ENCODE data around the gene XXYLT1. TPM values are rescaled to one million over a fixed set of nuclear protein-coding genes. Genes with fewer than 3 reads are reported as not detected.

The XXYLT1 gene
- total and polyA plus RNA-seq, 2 of the 8 experiments (the other 6 are each of a cell fraction or from before 2014, with no cell fraction given), result 18.9 to 23.8 TPM

- Histone ChIP-seq H3K9me3 (ENCODE audit: insufficient read depth in 2 of 2, low read depth in 1 of 2, low read length in 1 of 2) (peaks cover 0 to 2% of the 10 kb centered on the region in 2 experiments; a peak in 1 of 4 replicates), H2BK20ac (ENCODE audit: low read length) (no peak overlapping the region), H3K14ac (ENCODE audit: insufficient read length) (no peak overlapping the region), H2BK5ac (ENCODE audit: low read depth, low read length) (no peak overlapping the region), H4K8ac (ENCODE audit: extremely low read depth, insufficient read depth, low read length) (no peak overlapping the region), H3K4me2 (ENCODE audit: insufficient read depth in 1 of 2, low read depth in 2 of 2, low read length in 2 of 2) (no peak overlapping the region), H3K4me1 (replicated peaks in 1 of 4; ENCODE audit: control insufficient read depth in 3 of 4, insufficient read depth in 4 of 4, low read length in 3 of 4) (peaks cover 2 to 4% (median 2%) of the 10 kb centered on the region in 4 experiments; a peak in 4 of 7 replicates), H4K20me1 (replicated peaks in 1 of 2; ENCODE audit: control insufficient read depth in 1 of 2, insufficient read depth in 2 of 2, low read length in 2 of 2) (no peaks in the 10 kb centered on the region), H3K36me3 (ENCODE audit: control insufficient read depth in 2 of 4, insufficient read depth in 4 of 4, low read length in 3 of 4) (no peaks in the 10 kb centered on the region), H2BK12ac (ENCODE audit: low read depth, low read length) (no peak overlapping the region), H3K4me3 (ENCODE audit: extremely low read depth in 1 of 4, insufficient read depth in 2 of 4, low read depth in 3 of 4, low read length in 4 of 4) (no peak overlapping the region), H3K23ac (ENCODE audit: insufficient read length) (no peak overlapping the region), H4K91ac (replicated peaks; ENCODE audit: insufficient read length, low read length) (no peak overlapping the region), H2AFZ (ENCODE audit: low read length) (no peak overlapping the region), H3K18ac (ENCODE audit: extremely low read depth, low read length) (no peak overlapping the region), H3K27ac (ENCODE audit: low read depth, low read length) (no peak overlapping the region), H3K4ac (replicated peaks; ENCODE audit: insufficient read length, low read depth, low read length) (no peak overlapping the region), H2BK15ac (ENCODE audit: low read length) (no peak overlapping the region), H3K9ac (replicated peaks in 1 of 4; ENCODE audit: extremely low read depth in 1 of 4, low read depth in 3 of 4, low read length in 3 of 4) (no peak overlapping the region), H2BK120ac (replicated peaks; ENCODE audit: low read depth, low read length) (no peak overlapping the region), H3K56ac (replicated peaks; ENCODE audit: insufficient read length, low read depth, low read length) (no peak overlapping the region), H3K23me2 (ENCODE audit: low read depth, low read length) (no peaks in the 10 kb centered on the region), H3K79me2 (ENCODE audit: control insufficient read depth in 1 of 2, insufficient read depth in 2 of 2, low read length in 2 of 2) (no peaks in the 10 kb centered on the region), H3K79me1 (ENCODE audit: low read depth, low read length) (no peaks in the 10 kb centered on the region), H3K27me3 (replicated peaks in 1 of 4; ENCODE audit: control insufficient read depth in 3 of 4, extremely low read depth in 1 of 4, insufficient read depth in 3 of 4, low read length in 3 of 4) (no peaks in the 10 kb centered on the region), H2AK5ac (ENCODE audit: low read depth, low read length) (no peak overlapping the region), H4K5ac (ENCODE audit: insufficient read length, low read depth, low read length) (no peak overlapping the region)
- WGBS, 2 experiments (ENCODE audit: extremely low coverage in 1 of 2, insufficient coverage in 1 of 2, insufficient read length in 1 of 2, insufficient replicate concordance in 2 of 2, low coverage in 1 of 2, low lambda C conversion rate in 2 of 2, missing lambda C conversion rate in 1 of 2), result 92% methylated on average over 32 of the region's 32 CpGs; no CpG with 5 or more reads in 1 of the 2 experiments
- POLR2A ChIA-PET (ENCODE audit: partially characterized antibody), result interaction anchor here (1.4 kb wide), 1 partner anchor 16 kb away, joined by 3 read pairs; no protein-coding TSS in a partner anchor
- DNase-seq (ENCODE audit: low read depth in 1 of 2, low spot score in 2 of 2) (no peak), FAIRE-seq (no peak)
- CTCF ChIA-PET (ENCODE audit: partially characterized antibody), result no interaction called here
- no peak for TF ChIP-seq SIRT6 (IDR thresholded peaks at IDR 0.05; ENCODE audit: low read length)
- no peak for TF ChIP-seq BCL11A (IDR thresholded peaks at IDR 0.05; ENCODE audit: low read depth in 2 of 2, low read length in 2 of 2)
- no peak for TF ChIP-seq SP4 (IDR thresholded peaks at IDR 0.05; ENCODE audit: low read length)
- TF ChIP-seq RBBP5 (IDR thresholded peaks at IDR 0.05; ENCODE audit: borderline replicate concordance, low read depth, low read length), result no peak
- no peak for TF ChIP-seq EZH2 (IDR thresholded peaks at IDR 0.05; ENCODE audit: low read depth, low read length, severe bottlenecking)
- TF ChIP-seq RNF2 (IDR thresholded peaks at IDR 0.05; ENCODE audit: borderline replicate concordance, low read depth, low read length, missing control alignments, poor library complexity, severe bottlenecking), result no peak
- TF ChIP-seq ATF3 (IDR thresholded peaks at IDR 0.05; ENCODE audit: insufficient read depth, low read depth, low read length), result no peak
- no peak for TF ChIP-seq MAX (IDR thresholded peaks at IDR 0.05)
- TF ChIP-seq SIX5 (IDR thresholded peaks at IDR 0.05; ENCODE audit: low read depth, low read length), result no peak
- TF ChIP-seq NANOG (IDR thresholded peaks at IDR 0.05; ENCODE audit: insufficient read depth, low read depth, low read length, poor library complexity, severe bottlenecking), result no peak
- TF ChIP-seq ZNF274 (IDR thresholded peaks at IDR 0.05; ENCODE audit: borderline replicate concordance, extremely low read depth, low read length), result no peak
These were observed 168.1 kb downstream of the XXYLT1 start for GRCh38 chr3:195102609-195103467.
